Measurements from ENCODE around the gene WBP1. TPM values are rescaled to one million over a fixed set of nuclear protein-coding genes. Genes with fewer than 3 reads are reported as not detected.

WBP1 gene
- polyA plus RNA-seq, 3 donors: 126 to 130 (median 127) TPM

- no peak for DNase-seq
These were observed 40.4 kb downstream of the WBP1 start for GRCh38 chr2:74498500-74499266.

- no peak for DNase-seq
These were observed 41.2 kb downstream of the WBP1 start, which contains the start of gene LBX2 for GRCh38 chr2:74499267-74499939. Gene LBX2 (minus strand): TSS chr2:74499603. CDS start chr2:74499537, 66 bp downstream.

DNA sequence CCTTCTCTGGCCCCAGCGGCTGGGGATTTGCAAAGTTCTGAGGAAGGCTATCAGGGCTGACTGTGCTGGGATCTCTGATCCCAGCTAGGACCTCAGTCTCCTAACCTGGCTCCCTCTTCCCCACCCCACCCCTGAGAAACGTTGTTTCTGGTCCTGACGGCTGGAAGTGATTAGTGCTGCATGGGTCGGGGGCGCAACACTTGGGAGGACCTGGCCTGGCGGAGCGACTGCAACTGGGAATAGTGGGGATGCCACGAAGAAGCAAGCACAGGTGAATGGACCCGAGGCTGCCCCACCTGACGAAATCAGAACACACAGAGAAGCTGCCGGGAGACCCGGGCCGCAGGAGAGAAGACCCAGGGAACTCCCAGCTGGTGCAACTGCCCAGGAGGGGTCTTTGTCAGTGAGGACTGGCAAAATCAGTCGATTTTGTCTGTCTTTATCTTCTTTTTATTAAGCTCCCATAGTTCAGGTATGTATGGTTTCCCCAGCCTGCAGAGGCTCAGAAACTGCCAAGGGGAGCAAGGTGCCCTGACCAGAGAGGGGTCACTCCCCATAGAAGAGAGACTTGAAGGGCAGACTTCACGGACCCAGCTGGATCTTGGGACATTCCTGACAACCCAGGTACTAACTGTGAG lies 41.8 kb downstream of the WBP1 start:
- DNase-seq: no peak

DNA sequence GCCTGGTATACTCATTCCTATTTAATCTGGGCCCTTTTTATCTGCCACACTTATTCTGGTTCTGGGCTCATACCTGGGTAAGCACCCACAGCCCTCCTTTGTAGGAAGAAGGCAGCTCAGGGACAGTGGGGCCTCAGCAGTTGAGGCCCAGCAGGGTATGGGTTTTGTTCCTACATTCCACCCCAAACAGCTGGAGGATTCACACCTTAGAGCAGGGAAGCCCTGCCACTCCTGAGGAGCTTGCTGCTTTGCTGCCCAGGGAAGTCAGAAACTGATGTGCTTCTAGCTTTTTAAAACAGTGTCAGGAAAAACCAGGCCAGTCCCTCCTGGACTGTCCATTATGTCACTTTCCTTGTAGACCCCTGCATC lies 42.3 kb downstream of the WBP1 start:
- DNase-seq: no peak

- no peak for DNase-seq
These were observed 43.3 kb downstream of the WBP1 start for GRCh38 chr2:74501335-74502071.

GRCh38 chr2:74502147-74502719 lies 44.0 kb downstream of the WBP1 start:
- DNase-seq: no peak

GRCh38 chr2:74502720-74503505 lies 44.7 kb downstream of the WBP1 start:
- no peak for DNase-seq

DNA sequence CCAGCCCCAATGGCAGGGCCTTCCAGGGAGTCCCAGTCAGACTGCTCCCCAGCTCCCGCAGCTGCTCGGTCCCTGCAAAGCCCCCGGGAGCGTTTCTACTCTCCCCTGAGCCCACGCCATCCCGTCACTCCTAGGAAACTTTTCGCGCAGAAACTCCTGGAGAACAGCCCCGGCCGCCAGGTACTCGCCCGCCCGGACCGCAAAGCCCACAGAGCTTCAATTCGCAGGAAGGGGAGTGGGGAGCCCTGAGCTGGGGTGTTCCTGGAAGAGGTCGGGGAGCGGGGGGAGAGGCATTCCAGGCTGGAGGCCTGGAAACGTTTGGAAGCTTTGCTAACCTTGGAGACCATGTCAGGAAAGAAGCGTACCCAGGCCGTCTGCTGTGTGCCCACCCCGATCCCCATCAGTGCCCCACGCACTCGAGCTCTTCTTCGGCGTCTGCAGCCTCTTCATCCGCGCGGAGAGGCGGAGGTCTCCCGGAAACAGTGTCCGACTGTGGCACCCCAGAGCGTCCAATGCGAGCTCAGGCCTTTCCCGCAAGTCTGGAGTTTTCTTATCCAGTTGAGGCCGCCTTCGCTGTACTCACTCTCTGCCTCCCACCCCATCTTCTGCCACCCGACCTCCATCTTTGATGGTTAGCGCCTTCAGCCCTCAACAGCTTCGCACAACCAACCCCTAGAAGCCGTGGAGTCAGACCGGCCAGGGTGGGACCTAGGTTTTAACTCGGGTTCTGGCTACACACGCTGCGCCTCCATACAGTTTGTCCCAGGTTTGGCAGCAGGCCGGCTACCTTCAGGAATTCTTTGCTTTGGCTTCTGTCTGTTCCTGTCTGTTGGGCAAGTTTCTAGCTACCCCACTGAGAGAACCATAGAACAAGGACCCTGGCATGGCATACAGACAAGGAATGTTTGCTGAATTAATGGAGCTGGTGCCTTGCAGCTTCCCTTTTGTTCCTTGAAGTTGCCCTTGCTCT lies 45.6 kb downstream of the WBP1 start:
- no peak for DNase-seq

- DNase-seq: no peak
These were observed 46.4 kb downstream of the WBP1 start for GRCh38 chr2:74504591-74504990.

DNA sequence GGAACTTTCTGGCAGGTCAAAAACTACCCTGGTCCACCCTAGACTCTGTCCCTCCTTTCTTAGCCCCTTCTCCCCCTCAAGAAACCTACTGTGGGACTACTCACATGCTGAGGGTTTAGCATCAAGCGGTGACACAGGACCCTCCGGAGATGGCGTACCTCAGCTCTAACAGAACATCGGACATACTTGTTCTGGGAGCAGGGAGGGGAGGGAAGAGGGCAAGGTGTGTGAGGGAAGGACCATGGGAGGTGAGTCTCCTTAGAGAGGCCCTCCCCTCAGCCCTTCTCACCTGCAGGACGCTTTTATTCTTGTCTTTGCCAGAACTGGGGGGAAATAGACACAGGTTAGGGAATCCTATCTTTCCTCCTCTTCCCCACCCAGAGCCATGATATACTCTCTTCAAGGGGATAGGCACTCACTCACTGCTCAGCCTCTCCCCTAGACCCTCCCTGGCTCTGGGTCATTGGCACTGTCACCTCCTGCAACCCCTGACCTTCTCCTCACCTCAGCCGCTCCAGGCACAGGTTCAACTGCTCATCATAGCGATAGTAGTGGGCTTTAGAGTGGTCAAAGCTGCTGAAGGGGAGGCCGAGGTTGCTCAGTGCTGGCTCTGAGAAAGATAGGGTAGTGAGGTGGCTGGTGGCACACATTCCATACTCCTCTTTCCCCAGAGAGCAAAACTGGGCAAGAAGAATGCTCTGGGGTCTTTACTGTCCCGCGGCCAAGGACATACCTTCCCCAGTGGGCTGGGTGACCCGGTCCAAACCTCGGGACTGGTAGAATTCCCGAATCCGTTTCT lies 47.4 kb downstream of the WBP1 start:
- DNase-seq: no peak

GRCh38 chr2:74507145-74507925 lies 49.1 kb downstream of the WBP1 start, which contains the start of gene PCGF1:
Gene PCGF1 (minus strand): TSS chr2:74507695. CDS start chr2:74507668, 27 bp downstream.
- peak; percentile 99 for DNase-seq

DNA sequence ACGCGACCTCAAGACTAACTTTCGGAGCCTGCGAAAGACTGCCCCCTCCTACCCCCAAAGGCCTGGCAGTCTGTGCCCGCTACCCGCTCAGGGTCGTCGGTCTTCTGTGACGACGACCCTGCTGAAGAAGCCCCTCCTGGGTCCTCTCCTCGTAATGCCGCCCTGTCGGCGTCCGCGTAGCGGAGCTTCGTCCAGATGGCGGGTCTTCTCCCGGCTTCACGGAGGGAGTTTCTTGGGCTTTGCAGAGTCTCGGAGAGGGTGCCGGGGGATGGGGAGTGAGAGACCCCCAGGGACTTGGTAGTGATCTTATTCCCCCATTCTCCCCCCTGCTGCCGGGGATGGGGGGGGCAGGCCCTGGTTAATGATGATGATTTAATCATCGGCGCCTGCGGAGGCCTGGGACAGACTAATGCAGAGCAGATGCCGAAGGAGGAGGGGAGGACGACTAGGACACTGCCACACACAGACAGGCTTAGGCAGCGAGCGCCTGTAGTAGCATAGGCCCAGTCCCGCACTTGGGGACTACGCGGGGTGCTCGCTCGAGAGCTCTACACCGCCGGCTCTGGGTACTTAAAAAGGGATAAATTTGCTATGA lies 49.8 kb downstream of the WBP1 start:
- DNase-seq: no peak

- DNase-seq: no peak
These were observed 52.0 kb downstream of the WBP1 start for GRCh38 chr2:74510272-74510671.

Measured in renal pelvis (tissue), 4 donors.